PC-3 (cell line): Measurements from ENCODE around the gene METRN. TPM values are rescaled to one million over a fixed set of nuclear protein-coding genes. Genes with fewer than 3 reads are reported as not detected.

ENCODE experiments used
- ATAC-seq: fragments of 200-7000 bp; cut with Tn5 transposase; 2 replicates; pipeline ENCODE4 v1.9.1; 2020; ENCODE audit warnings: mild to moderate bottlenecking, moderate library complexity
- BruUV-seq: library from RNA; stranded (reverse); fragments of 400-500 nt; replicated peaks from 2 replicates; lab custom pipeline; 2021; lab: Mats Ljungman, UMichigan
- CTCF ChIA-PET: fragments of 300-600 bp; sonication (Branson Sonifier 250); formaldehyde crosslinking; loops from one replicate; lab custom pipeline; 2022; ENCODE audit warnings: antibody characterized with exemption; lab: Charles Lee
- POLR2A ChIA-PET: fragments of 300-600 bp; sonication (Branson Sonifier 250); formaldehyde crosslinking; loops from one replicate; lab custom pipeline; 2022; ENCODE audit warnings: antibody characterized with exemption; ENCODE audit not compliant: unreplicated experiment; lab: Charles Lee
- DNase-seq: peaks from one replicate; pipeline ENCODE4 v3.0.0-alpha.2; 2015
- H2AFZ ChIP-seq: fragments of 300-600 bp; sonication (generic); 2 replicates; pipeline ENCODE4 v1.6.0; 2016; ENCODE audit warnings: antibody characterized with exemption, low read length
- H3F3A ChIP-seq: fragments of 300-600 bp; sonication (generic); one replicate; pipeline ENCODE4 v1.6.0; 2017; ENCODE audit warnings: antibody characterized with exemption, low read length, control low read depth, mild to moderate bottlenecking; ENCODE audit not compliant: unreplicated experiment
- H3K27ac ChIP-seq: fragments of 300-600 bp; sonication (generic); 2 replicates; pipeline ENCODE4 v1.5.1; 2016; ENCODE audit warnings: mild to moderate bottlenecking, low read length
- H3K27me3 ChIP-seq: fragments of 300-600 bp; sonication (generic); 2 replicates; pipeline ENCODE4 v1.6.1; 2016; ENCODE audit warnings: low read length, mixed read lengths
- H3K36me3 ChIP-seq: fragments of 300-600 bp; sonication (generic); 2 replicates; pipeline ENCODE4 v1.6.1; 2016; ENCODE audit warnings: low read depth, mixed run types, low read length, mixed read lengths
- H3K4me1 ChIP-seq: fragments of 300-600 bp; sonication (generic); 2 replicates; pipeline ENCODE4 v1.5.1; 2016; ENCODE audit warnings: low read length; ENCODE audit not compliant: insufficient read depth
- H3K4me2 ChIP-seq: fragments of 300-600 bp; sonication (generic); 2 replicates; pipeline ENCODE4 v1.6.0; 2016; ENCODE audit warnings: low read length
- H3K4me3 ChIP-seq: fragments of 300-600 bp; sonication (generic); 2 replicates; pipeline ENCODE4 v1.5.1; 2016; ENCODE audit warnings: mild to moderate bottlenecking, low read length, mixed read lengths
- H3K79me2 ChIP-seq: fragments of 300-600 bp; sonication (generic); 2 replicates; pipeline ENCODE4 v1.6.1; 2017; ENCODE audit warnings: low read length, mixed read lengths
- H3K9ac ChIP-seq: fragments of 300-600 bp; sonication (generic); 2 replicates; pipeline ENCODE4 v1.6.0; 2016; ENCODE audit warnings: mild to moderate bottlenecking, low read length
- H3K9me2 ChIP-seq: fragments of 300-600 bp; sonication (generic); replicated peaks from 2 replicates; pipeline ENCODE4 v1.6.1; 2016; ENCODE audit warnings: mixed run types, low read length, mixed read lengths
- H3K9me3 ChIP-seq: fragments of 300-600 bp; sonication (generic); 2 replicates; pipeline ENCODE4 v1.6.1; 2016; ENCODE audit warnings: low read length, mixed read lengths
- H4K20me1 ChIP-seq: fragments of 300-600 bp; sonication (generic); 2 replicates; pipeline ENCODE4 v1.6.1; 2016; ENCODE audit warnings: low read length, mixed read lengths
- EZH2 ChIP-seq: fragments of 300-600 bp; sonication (generic); IDR thresholded peaks from one replicate; pipeline ENCODE4 v1.6.1; 2017; ENCODE audit warnings: antibody characterized with exemption, mild to moderate bottlenecking, low read length; ENCODE audit not compliant: unreplicated experiment
- EZH2phosphoT487 ChIP-seq: fragments of 300-600 bp; sonication (generic); IDR thresholded peaks from 2 replicates; pipeline ENCODE4 v1.6.1; 2018; ENCODE audit warnings: mild to moderate bottlenecking, antibody characterized with exemption, low read length, borderline replicate concordance
- intact Hi-C: fragments of 100-400 bp; cut with micrococcal nuclease; formaldehyde crosslinking; loops from 2 replicates; pipeline ENCODE4 v1.9.0; 2023
- total RNA-seq: library from RNA; depleted of rRNA; stranded (reverse); fragments of >200 nt; gene quantifications from 2 replicates; pipeline ENCODE4 v1.2.3, GENCODE V29; 2014
- TF ChIP-seq, protein P1 (sequence below): fragments of 300-600 bp; sonication (generic); conservative IDR thresholded peaks from 2 replicates; pipeline ENCODE4 v1.5.1; 2017; ENCODE audit warnings: antibody characterized with exemption, low read depth, mild to moderate bottlenecking, low read length

Gene METRN
- total RNA-seq, 1 experiment from 2014 or later = 320 TPM

GRCh38 chr16:674968-675883 is 39.7 kb upstream of the METRN start, which contains the start of gene RHBDL1:
RHBDL1 (plus strand) TSS chr16:675671; CDS start chr16:675791, 120 bp downstream.
- no peak within 1 kb of the TSS for H3K4me3 ChIP-seq
- H3K27me3 ChIP-seq = no peaks in the 10 kb centered on the region
- H2AFZ ChIP-seq = no peak within 1 kb of the TSS
- H3K4me2 ChIP-seq = no peak within 1 kb of the TSS
- no peak within 1 kb of the TSS for H3K27ac ChIP-seq
- no peaks in the 10 kb centered on the region for H4K20me1 ChIP-seq
- ChIA-PET POLR2A (interaction anchor here (0.7 kb wide), 1 partner anchor 110 kb away, joined by 11 read pairs; no protein-coding TSS in a partner anchor), CTCF (no interaction called here)
- no peak for TF ChIP-seq EZH2phosphoT487
- TF ChIP-seq, protein P1, sequence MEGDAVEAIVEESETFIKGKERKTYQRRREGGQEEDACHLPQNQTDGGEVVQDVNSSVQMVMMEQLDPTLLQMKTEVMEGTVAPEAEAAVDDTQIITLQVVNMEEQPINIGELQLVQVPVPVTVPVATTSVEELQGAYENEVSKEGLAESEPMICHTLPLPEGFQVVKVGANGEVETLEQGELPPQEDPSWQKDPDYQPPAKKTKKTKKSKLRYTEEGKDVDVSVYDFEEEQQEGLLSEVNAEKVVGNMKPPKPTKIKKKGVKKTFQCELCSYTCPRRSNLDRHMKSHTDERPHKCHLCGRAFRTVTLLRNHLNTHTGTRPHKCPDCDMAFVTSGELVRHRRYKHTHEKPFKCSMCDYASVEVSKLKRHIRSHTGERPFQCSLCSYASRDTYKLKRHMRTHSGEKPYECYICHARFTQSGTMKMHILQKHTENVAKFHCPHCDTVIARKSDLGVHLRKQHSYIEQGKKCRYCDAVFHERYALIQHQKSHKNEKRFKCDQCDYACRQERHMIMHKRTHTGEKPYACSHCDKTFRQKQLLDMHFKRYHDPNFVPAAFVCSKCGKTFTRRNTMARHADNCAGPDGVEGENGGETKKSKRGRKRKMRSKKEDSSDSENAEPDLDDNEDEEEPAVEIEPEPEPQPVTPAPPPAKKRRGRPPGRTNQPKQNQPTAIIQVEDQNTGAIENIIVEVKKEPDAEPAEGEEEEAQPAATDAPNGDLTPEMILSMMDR = no peak
- TF ChIP-seq EZH2 = no peak
- no peaks in the 10 kb centered on the region; the same call in 1 of the 2 replicates for H3K36me3 ChIP-seq
- H3K9me3 ChIP-seq = no peaks in the 10 kb centered on the region
- no TSS peak for BruUV-seq
- no peaks in the 10 kb centered on the region for H3K79me2 ChIP-seq
- no peaks in the 10 kb centered on the region for H3K4me1 ChIP-seq
- no peaks in the 10 kb centered on the region for H3K9me2 ChIP-seq
- ATAC-seq (no peak), DNase-seq (no peak)
- no peaks in the 10 kb centered on the region for H3F3A ChIP-seq
- H3K9ac ChIP-seq = no peak within 1 kb of the TSS
- intact Hi-C loops = no loop called here

DNA sequence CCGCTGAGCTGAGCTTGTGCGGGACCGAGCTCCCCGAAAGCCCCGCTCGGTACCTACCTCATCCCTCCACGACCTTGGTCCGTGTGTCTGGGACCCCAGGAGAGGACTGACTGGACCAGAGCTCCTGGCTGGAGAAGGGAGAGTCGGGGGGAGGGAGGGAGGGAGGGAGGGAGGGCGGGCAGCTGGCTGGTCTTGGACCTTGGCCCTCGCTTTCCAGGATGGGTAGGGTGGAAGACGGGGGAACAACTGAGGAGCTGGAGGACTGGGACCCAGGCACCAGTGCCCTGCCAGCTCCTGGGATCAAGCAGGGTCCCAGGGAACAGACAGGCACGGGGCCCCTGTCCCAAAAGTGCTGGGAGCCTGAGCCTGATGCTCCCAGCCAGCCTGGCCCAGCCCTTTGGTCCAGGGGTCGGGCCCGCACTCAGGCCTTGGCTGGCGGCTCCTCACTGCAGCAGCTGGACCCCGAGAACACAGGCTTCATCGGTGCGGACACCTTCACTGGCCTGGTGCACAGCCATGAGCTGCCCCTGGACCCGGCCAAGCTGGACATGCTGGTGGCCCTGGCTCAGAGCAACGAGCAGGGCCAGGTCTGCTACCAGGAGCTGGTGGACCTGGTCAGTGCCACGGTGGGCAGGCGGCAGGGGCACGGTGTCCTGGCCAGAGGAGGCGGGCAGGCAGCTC is 38.9 kb upstream of the METRN start:
- TF ChIP-seq EZH2phosphoT487 = no peak
- TF ChIP-seq, protein P1 = no peak
- no peak for TF ChIP-seq EZH2
- CTCF ChIA-PET = no interaction called here
- POLR2A ChIA-PET = interaction anchor here (0.7 kb wide), 1 partner anchor 110 kb away, joined by 11 read pairs; no protein-coding TSS in a partner anchor
- Histone ChIP-seq H3F3A (no peaks in the 10 kb centered on the region), H3K4me2 (no peak overlapping the region), H3K9me2 (no peaks in the 10 kb centered on the region), H2AFZ (no peak overlapping the region), H3K4me3 (no peak overlapping the region), H3K9ac (no peak overlapping the region), H3K4me1 (no peaks in the 10 kb centered on the region), H3K36me3 (no peaks in the 10 kb centered on the region; the same call in 1 of the 2 replicates), H3K27ac (no peak overlapping the region), H4K20me1 (no peaks in the 10 kb centered on the region), H3K27me3 (no peaks in the 10 kb centered on the region), H3K9me3 (no peaks in the 10 kb centered on the region), H3K79me2 (peaks cover 7% of the 10 kb centered on the region)
- no TSS peak for BruUV-seq
- DNase-seq = no peak
- ATAC-seq = no peak
- intact Hi-C loops = no loop called here
